Lower lobe of right lung (tissue), 2 donors: ENCODE data around the gene MAP7. TPM values are rescaled to one million over a fixed set of nuclear protein-coding genes. Genes with fewer than 3 reads are reported as not detected.

ENCODE experiments used
- ATAC-seq, 2 donors: fragments of 200-7000 bp; cut with Tn5 transposase; one replicate each; pipeline ENCODE4 v1.9.1; 2020 to 2022; ENCODE audit warnings: mild to moderate bottlenecking in 2 of 2, moderate library complexity in 2 of 2
- DNase-seq: peaks from one replicate; pipeline ENCODE4 v3.0.0-alpha.2; 2020
- H3K27ac ChIP-seq: fragments of 200-600 bp; one replicate; pipeline ENCODE4 v1.8.0; 2022
- H3K27me3 ChIP-seq: fragments of 200-600 bp; one replicate; pipeline ENCODE4 v1.8.0; 2022; ENCODE audit warnings: low read depth
- H3K36me3 ChIP-seq: fragments of 200-600 bp; one replicate; pipeline ENCODE4 v1.8.0; 2022; ENCODE audit warnings: mild to moderate bottlenecking
- H3K4me1 ChIP-seq: fragments of 200-600 bp; one replicate; pipeline ENCODE4 v1.8.0; 2022
- H3K4me3 ChIP-seq: fragments of 200-600 bp; one replicate; pipeline ENCODE4 v1.8.0; 2022; ENCODE audit warnings: mild to moderate bottlenecking
- H3K9me3 ChIP-seq: fragments of 200-600 bp; one replicate; pipeline ENCODE4 v1.8.0; 2022
- CTCF ChIP-seq: fragments of 200-600 bp; IDR thresholded peaks from one replicate; pipeline ENCODE4 v1.8.0; 2022; ENCODE audit warnings: antibody characterized with exemption, mild to moderate bottlenecking
- intact Hi-C: fragments of 100-400 bp; cut with DNase I; formaldehyde crosslinking; loops from one replicate; pipeline ENCODE4 v1.11.0; 2022
- total RNA-seq: library from RNA; stranded (reverse); fragmentation: NEBNext Ultra II Directional; extraction: Animal tissue kit (Norgen Biotek cat#: 25700); gene quantifications from one replicate; pipeline ENCODE4 v1.2.1, GENCODE V29; 2021
- donor health status: DM: no; HTN: yes; CAD: no; lungs with severe emphysema.

The MAP7 gene
- total RNA-seq, 1 donor from 2014 or later = 18.3 TPM

DNA sequence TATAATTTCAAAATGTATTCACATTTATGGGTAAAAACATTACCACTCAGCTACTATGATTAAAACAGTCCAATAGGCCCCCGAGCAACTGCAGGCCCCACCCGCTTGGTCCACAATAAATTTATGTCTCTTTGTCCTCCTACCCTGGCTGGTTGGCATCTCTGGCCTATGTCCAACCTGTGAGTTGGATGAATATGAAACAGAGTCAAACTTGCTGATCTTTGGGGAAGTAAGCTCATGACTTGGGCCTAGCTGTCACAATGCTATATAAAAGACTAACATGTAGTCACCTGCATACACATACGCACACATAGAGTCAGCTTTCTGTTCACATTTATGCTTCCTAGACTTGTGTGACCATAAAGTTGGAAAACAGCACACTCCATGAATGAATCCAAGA, 20.5 kb downstream of the MAP7 start:
- intact Hi-C loops = no loop called here
- ATAC-seq = no peak

DNA sequence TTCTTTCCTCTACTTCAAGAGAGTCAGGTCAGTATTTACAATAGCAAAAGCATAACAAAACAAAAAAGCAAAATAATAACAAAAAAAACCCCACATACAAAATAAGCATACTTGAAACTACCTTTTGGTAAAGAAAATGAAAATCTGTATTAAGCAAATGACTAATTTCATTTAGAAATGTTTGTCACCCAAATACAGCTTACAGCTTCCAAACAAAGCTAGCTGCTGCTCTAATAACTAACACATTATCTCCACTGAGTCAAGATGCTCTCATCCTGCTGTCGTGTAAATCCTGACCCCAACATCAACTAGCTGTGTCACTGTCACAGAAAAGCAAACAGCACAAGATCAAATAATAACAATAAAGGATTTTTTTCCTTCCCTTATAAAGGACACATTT, 21.7 kb downstream of the MAP7 start:
- Histone ChIP-seq H3K4me1 (peaks cover 20% of the 10 kb centered on the region), H3K27ac (no peak overlapping the region), H3K4me3 (no peak overlapping the region), H3K36me3 (no peaks in the 10 kb centered on the region), H3K27me3 (no peaks in the 10 kb centered on the region), H3K9me3 (no peaks in the 10 kb centered on the region)
- intact Hi-C loops = no loop called here
- no peak for TF ChIP-seq CTCF
- ATAC-seq (no peak), DNase-seq (no peak)

More for the DNA sequence above, 20.5 kb downstream of the MAP7 start:
- Histone ChIP-seq H3K27me3 (no peaks in the 10 kb centered on the region), H3K36me3 (no peaks in the 10 kb centered on the region), H3K27ac (no peak overlapping the region), H3K4me3 (no peak overlapping the region), H3K4me1 (peaks cover 20% of the 10 kb centered on the region), H3K9me3 (no peaks in the 10 kb centered on the region)
- no peak for TF ChIP-seq CTCF
- DNase-seq = no peak

DNA sequence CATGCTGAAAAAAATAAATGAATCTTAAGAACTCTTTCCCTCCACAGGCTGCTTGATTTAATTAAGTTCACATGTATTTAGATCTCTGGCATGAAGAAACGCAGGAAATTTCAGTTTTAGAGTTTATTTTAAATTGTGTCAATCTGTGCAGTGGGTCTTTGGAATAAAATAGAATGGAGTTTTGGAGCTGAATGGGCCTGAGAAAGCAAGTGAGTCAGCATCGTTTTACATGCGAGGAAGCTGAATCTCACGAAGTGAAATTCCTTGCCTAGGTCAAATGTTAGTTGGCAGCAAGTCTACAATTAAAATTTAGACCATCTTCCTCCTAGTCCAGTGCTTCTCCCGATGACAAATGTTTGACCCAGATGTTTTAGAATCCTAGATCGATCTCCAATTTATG, 22.4 kb downstream of the MAP7 start:
- TF ChIP-seq CTCF = no peak
- peaks cover 20% of the 10 kb centered on the region for H3K4me1 ChIP-seq
- H3K9me3 ChIP-seq = no peaks in the 10 kb centered on the region
- no peak overlapping the region for H3K27ac ChIP-seq
- ATAC-seq (no peak), DNase-seq (no peak)
- intact Hi-C loops = no loop called here
- no peak overlapping the region for H3K4me3 ChIP-seq
- no peaks in the 10 kb centered on the region for H3K27me3 ChIP-seq
- no peaks in the 10 kb centered on the region for H3K36me3 ChIP-seq

- H3K27ac ChIP-seq = no peak overlapping the region
- DNase-seq (no peak), ATAC-seq (peak; percentile 52 to 68)
- no peaks in the 10 kb centered on the region for H3K9me3 ChIP-seq
- peaks cover 20% of the 10 kb centered on the region for H3K4me1 ChIP-seq
- intact Hi-C loops = no loop called here
- H3K4me3 ChIP-seq = no peak overlapping the region
- TF ChIP-seq CTCF = no peak
- no peaks in the 10 kb centered on the region for H3K36me3 ChIP-seq
- no peaks in the 10 kb centered on the region for H3K27me3 ChIP-seq
Measured at GRCh38 chr6:136526937-136527336, 23.3 kb downstream of the MAP7 start.

GRCh38 chr6:136526196-136526930, 23.9 kb downstream of the MAP7 start:
- ATAC-seq (peak; percentile 75 to 85), DNase-seq (peak; percentile 69)
- peak; percentile 26 for TF ChIP-seq CTCF
- Histone ChIP-seq H3K4me3 (no peak overlapping the region), H3K36me3 (no peaks in the 10 kb centered on the region), H3K4me1 (peaks cover 20% of the 10 kb centered on the region), H3K27ac (no peak overlapping the region), H3K9me3 (no peaks in the 10 kb centered on the region), H3K27me3 (no peaks in the 10 kb centered on the region)
- intact Hi-C loops = no loop called here
